Calu3 (cell line): ENCODE measurements around the gene STX3. TPM values are rescaled to one million over a fixed set of nuclear protein-coding genes. Genes with fewer than 3 reads are reported as not detected.

Experiments used
- BruUV-seq: library from RNA; stranded (reverse); fragments of 400-500 nt; replicated peaks from 2 replicates; lab custom pipeline; 2021; lab: Mats Ljungman, UMichigan
- CTCF ChIA-PET: fragments of 300-600 bp; sonication (Branson Sonifier 250); formaldehyde crosslinking; loops from one replicate; lab custom pipeline; 2022; ENCODE audit warnings: antibody characterized with exemption; lab: Charles Lee
- DNase-seq: peaks from one replicate; pipeline ENCODE4 v3.0.0; 2022
- H3K27ac Mint-ChIP-seq: one replicate; pipeline ENCODE4 v1.8.0; 2022; ENCODE audit warnings: mixed read lengths; ENCODE audit not compliant: unreplicated experiment
- H3K27me3 Mint-ChIP-seq: one replicate; pipeline ENCODE4 v1.8.0; 2022; ENCODE audit warnings: mixed read lengths; ENCODE audit not compliant: unreplicated experiment
- H3K36me3 Mint-ChIP-seq: one replicate; pipeline ENCODE4 v1.8.0; 2022; ENCODE audit warnings: mild to moderate bottlenecking, moderate library complexity, mixed read lengths; ENCODE audit not compliant: insufficient read depth, unreplicated experiment
- H3K4me1 Mint-ChIP-seq: one replicate; pipeline ENCODE4 v1.8.0; 2022; ENCODE audit warnings: mild to moderate bottlenecking, low read depth, mixed read lengths; ENCODE audit not compliant: unreplicated experiment
- H3K4me3 Mint-ChIP-seq: one replicate; pipeline ENCODE4 v1.8.0; 2022; ENCODE audit warnings: mild to moderate bottlenecking, low read depth, moderate library complexity, mixed read lengths; ENCODE audit not compliant: unreplicated experiment
- H3K9me3 Mint-ChIP-seq: one replicate; pipeline ENCODE4 v1.8.0; 2022; ENCODE audit warnings: low read depth, mixed read lengths; ENCODE audit not compliant: unreplicated experiment
- CTCF ChIP-seq: fragments of 200-600 bp; IDR thresholded peaks from one replicate; pipeline ENCODE4 v1.8.0; 2022; ENCODE audit warnings: antibody characterized with exemption; ENCODE audit not compliant: unreplicated experiment
- intact Hi-C: fragments of 100-400 bp; cut with micrococcal nuclease; formaldehyde crosslinking; loops from one replicate; pipeline ENCODE4 v1.10.0; 2022; ENCODE audit not compliant: unreplicated experiment
- total RNA-seq: library from RNA; stranded (reverse); gene quantifications from 2 replicates; pipeline ENCODE4 v1.2.3, GENCODE V29; 2022

The STX3 gene
- total RNA-seq, 1 experiment from 2014 or later, result 50.1 TPM

GRCh38 chr11:59769828-59770227 is 14.7 kb downstream of the STX3 start:
- intact Hi-C loops, result no loop called here
- H3K9me3 Mint-ChIP-seq, result no peaks in the 10 kb centered on the region
- peaks cover 8% of the 10 kb centered on the region for H3K4me1 Mint-ChIP-seq
- H3K27me3 Mint-ChIP-seq, result no peaks in the 10 kb centered on the region
- CTCF ChIA-PET, result interaction anchor here (0.7 kb wide), 1 partner anchor 8 kb away, joined by 4 read pairs; no protein-coding TSS in a partner anchor
- no peak for TF ChIP-seq CTCF
- BruUV-seq, result no TSS peak
- peaks cover 13% of the 10 kb centered on the region for H3K36me3 Mint-ChIP-seq
- no peak overlapping the region for H3K27ac Mint-ChIP-seq
- no peak for DNase-seq
- H3K4me3 Mint-ChIP-seq, result no peak overlapping the region

- TF ChIP-seq CTCF, result no peak
- Mint-ChIP-seq H3K4me1 (peaks cover 3% of the 10 kb centered on the region), H3K27me3 (no peaks in the 10 kb centered on the region), H3K4me3 (no peak overlapping the region), H3K27ac (no peak overlapping the region), H3K36me3 (peaks cover 15% of the 10 kb centered on the region), H3K9me3 (no peaks in the 10 kb centered on the region)
- no peak for DNase-seq
- CTCF ChIA-PET, result no interaction called here
- intact Hi-C loops, result no loop called here
- no TSS peak for BruUV-seq
Measured at GRCh38 chr11:59770319-59770718, 15.1 kb downstream of the STX3 start.

- H3K27ac Mint-ChIP-seq, result no peak overlapping the region
Measured at GRCh38 chr11:59770869-59771268, 15.7 kb downstream of the STX3 start.

GRCh38 chr11:59771605-59772004 is 16.4 kb downstream of the STX3 start:
- H3K9me3 Mint-ChIP-seq, result no peaks in the 10 kb centered on the region
- no peaks in the 10 kb centered on the region for H3K27me3 Mint-ChIP-seq
- TF ChIP-seq CTCF, result no peak
- no peak overlapping the region for H3K4me3 Mint-ChIP-seq
- H3K4me1 Mint-ChIP-seq, result peaks cover 13% of the 10 kb centered on the region
- peaks cover 26% of the 10 kb centered on the region for H3K36me3 Mint-ChIP-seq
- BruUV-seq, result no TSS peak
- intact Hi-C loops, result no loop called here
- DNase-seq, result no peak
- CTCF ChIA-PET, result no interaction called here
- no peak overlapping the region for H3K27ac Mint-ChIP-seq

More at GRCh38 chr11:59770869-59771268, 15.7 kb downstream of the STX3 start:
- no TSS peak for BruUV-seq
- DNase-seq, result no peak
- intact Hi-C loops, result no loop called here
- H3K27me3 Mint-ChIP-seq, result no peaks in the 10 kb centered on the region
- no peak overlapping the region for H3K4me3 Mint-ChIP-seq
- CTCF ChIA-PET, result interaction anchor here (0.7 kb wide), 1 partner anchor 534 kb away, joined by 3 read pairs; no protein-coding TSS in a partner anchor
- H3K36me3 Mint-ChIP-seq, result peaks cover 20% of the 10 kb centered on the region
- no peaks in the 10 kb centered on the region for H3K9me3 Mint-ChIP-seq
- H3K4me1 Mint-ChIP-seq, result peaks cover 6% of the 10 kb centered on the region
- no peak for TF ChIP-seq CTCF
